Left lobe of liver (tissue), 2 donors: ENCODE measurements around the gene PTER. TPM values are rescaled to one million over a fixed set of nuclear protein-coding genes. Genes with fewer than 3 reads are reported as not detected.

Experiments used
- ATAC-seq: fragments of 200-7000 bp; cut with Tn5 transposase; one replicate; pipeline ENCODE4 v1.9.1; 2020; ENCODE audit warnings: mild to moderate bottlenecking, moderate library complexity
- DNase-seq: peaks from one replicate; pipeline ENCODE4 v3.0.0-alpha.2; 2020; ENCODE audit warnings: low spot score
- total RNA-seq: library from RNA; stranded (reverse); gene quantifications from one replicate; pipeline ENCODE4 v1.2.1, GENCODE V29; 2021
- donor health status: DM: no; HTN: no; CAD: no; lungs with moderate emphysema.
- donor health status: DM: no; HTN: yes; CAD: no.

The PTER gene
- total RNA-seq, 1 donor from 2014 or later, result 13.2 TPM

- no peak for ATAC-seq
These were observed 93.0 kb downstream of the PTER start for GRCh38 chr10:16529853-16530252.

GRCh38 chr10:16536155-16536554 lies 99.3 kb downstream of the PTER start:
- no peak for ATAC-seq
- no peak for DNase-seq

More at GRCh38 chr10:16529853-16530252, 93.0 kb downstream of the PTER start:
- no peak for DNase-seq

GRCh38 chr10:16544099-16544498 lies 107.3 kb downstream of the PTER start:
- no peak for ATAC-seq
- DNase-seq, result no peak

- no peak for ATAC-seq
- DNase-seq, result no peak
These were observed 107.8 kb downstream of the PTER start for GRCh38 chr10:16544591-16544990.

GRCh38 chr10:16545116-16545736 lies 108.4 kb downstream of the PTER start:
- no peak for DNase-seq
- peak; percentile 77 for ATAC-seq

- ATAC-seq (no peak), DNase-seq (no peak)
These were observed 111.2 kb downstream of the PTER start for GRCh38 chr10:16547973-16548372.

GRCh38 chr10:16559236-16559773 lies 122.5 kb downstream of the PTER start:
- ATAC-seq (no peak), DNase-seq (no peak)

- ATAC-seq, result no peak
- DNase-seq, result no peak
These were observed 126.1 kb downstream of the PTER start for GRCh38 chr10:16562891-16563290.

Other genes starting within 250 kb of the PTER start
- not detected for gene C1QL3, start 84.9 kb downstream of the PTER start, total RNA-seq